PFSK-1 (cell line): Measurements from ENCODE around the gene PREX1.

Source experiments
- FOXP2 ChIP-seq: optimal IDR thresholded peaks from 2 replicates; pipeline ENCODE3; 2011; ENCODE audit warnings: borderline replicate concordance, control low read depth, inconsistent platforms; ENCODE audit not compliant: insufficient read depth; ENCODE audit errors: extremely low read length, extremely low read depth
- POLR2AphosphoS5 ChIP-seq: IDR thresholded peaks from 2 replicates; pipeline ENCODE4 v1.6.1; 2012; ENCODE audit warnings: low read depth, mild to moderate bottlenecking, control low read depth, low read length, moderate library complexity
- REST ChIP-seq, 2 experiments: IDR thresholded peaks; 2 replicates each; pipeline versions ENCODE4 v1.6.1 to v1.8.0; 2011 to 2012; ENCODE audit warnings: low read depth in 2 of 2, low read length in 2 of 2, control low read depth in 1 of 2, inconsistent platforms in 1 of 2, mild to moderate bottlenecking in 1 of 2, moderate library complexity in 1 of 2; ENCODE audit not compliant: insufficient read depth in 1 of 2
- SIN3A ChIP-seq: IDR thresholded peaks from 2 replicates; pipeline ENCODE4 v1.6.1; 2012; ENCODE audit warnings: mild to moderate bottlenecking, low read length, moderate library complexity, borderline replicate concordance; ENCODE audit not compliant: insufficient read depth
- TAF1 ChIP-seq: IDR thresholded peaks from 2 replicates; pipeline ENCODE4 v1.6.1; 2012; ENCODE audit warnings: low read length, control low read depth, borderline replicate concordance; ENCODE audit not compliant: insufficient read depth

Gene PREX1

GRCh38 chr20:48823476-48823875 lies 4.3 kb downstream of the PREX1 start:
- TF ChIP-seq POLR2AphosphoS5, result no peak
- TF ChIP-seq SIN3A, result no peak
- TF ChIP-seq REST (IDR thresholded peaks at IDR 0.05; ENCODE audit: insufficient read depth in 1 of 2, low read depth in 2 of 2, low read length in 2 of 2), result no peak
- TF ChIP-seq TAF1, result no peak
- no peak for TF ChIP-seq FOXP2

- TF ChIP-seq REST (IDR thresholded peaks at IDR 0.05; ENCODE audit: insufficient read depth in 1 of 2, low read depth in 2 of 2, low read length in 2 of 2) (no peak), FOXP2 (no peak), SIN3A (no peak), POLR2AphosphoS5 (no peak), TAF1 (no peak)
Observed at GRCh38 chr20:48822879-48823385, 4.9 kb downstream of the PREX1 start.

GRCh38 chr20:48822178-48822577 lies 5.6 kb downstream of the PREX1 start:
- TF ChIP-seq SIN3A, result no peak
- TF ChIP-seq POLR2AphosphoS5, result no peak
- no peak for TF ChIP-seq TAF1
- no peak for TF ChIP-seq FOXP2
- no peak for TF ChIP-seq REST (IDR thresholded peaks at IDR 0.05; ENCODE audit: insufficient read depth in 1 of 2, low read depth in 2 of 2, low read length in 2 of 2)

GRCh38 chr20:48821261-48821920 lies 6.4 kb downstream of the PREX1 start:
- TF ChIP-seq POLR2AphosphoS5 (no peak), SIN3A (no peak), FOXP2 (no peak), REST (IDR thresholded peaks at IDR 0.05; ENCODE audit: insufficient read depth in 1 of 2, low read depth in 2 of 2, low read length in 2 of 2) (no peak), TAF1 (no peak)
